GM18508 (cell line): ENCODE data around the gene ARHGAP25.

ENCODE experiments used
- ATAC-seq: cut with Tn5 transposase; IDR thresholded peaks from one replicate; pipeline ENCODE4 v1.9.1; 2021; ENCODE audit warnings: moderate number of reproducible peaks; ENCODE audit not compliant: insufficient read depth, unreplicated experiment

Gene ARHGAP25

DNA sequence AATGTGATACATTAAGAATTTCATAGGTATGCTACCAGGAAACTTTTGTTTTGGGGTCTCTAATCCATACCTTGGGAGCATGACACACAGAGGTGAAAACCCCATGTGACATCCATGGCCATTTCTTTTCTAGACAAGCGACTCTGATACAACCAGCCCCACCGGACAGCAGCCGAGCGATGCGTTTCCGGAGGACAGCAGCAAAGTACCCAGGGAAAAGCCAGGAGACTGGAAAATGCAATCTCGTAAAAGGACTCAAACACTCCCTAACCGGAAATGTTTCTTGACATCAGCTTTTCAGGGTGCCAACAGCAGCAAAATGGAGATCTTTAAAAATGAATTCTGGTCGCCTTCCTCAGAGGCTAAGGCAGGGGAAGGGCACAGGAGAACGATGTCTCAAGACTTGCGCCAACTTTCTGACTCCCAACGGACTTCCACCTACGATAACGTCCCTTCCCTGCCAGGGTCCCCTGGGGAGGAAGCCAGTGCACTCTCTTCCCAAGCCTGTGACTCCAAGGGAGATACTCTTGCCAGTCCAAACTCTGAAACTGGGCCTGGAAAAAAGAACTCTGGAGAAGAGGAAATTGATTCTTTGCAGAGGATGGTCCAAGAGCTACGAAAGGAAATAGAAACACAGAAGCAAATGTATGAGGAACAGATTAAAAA lies 87.7 kb downstream of the ARHGAP25 start:
- no peak for ATAC-seq

DNA sequence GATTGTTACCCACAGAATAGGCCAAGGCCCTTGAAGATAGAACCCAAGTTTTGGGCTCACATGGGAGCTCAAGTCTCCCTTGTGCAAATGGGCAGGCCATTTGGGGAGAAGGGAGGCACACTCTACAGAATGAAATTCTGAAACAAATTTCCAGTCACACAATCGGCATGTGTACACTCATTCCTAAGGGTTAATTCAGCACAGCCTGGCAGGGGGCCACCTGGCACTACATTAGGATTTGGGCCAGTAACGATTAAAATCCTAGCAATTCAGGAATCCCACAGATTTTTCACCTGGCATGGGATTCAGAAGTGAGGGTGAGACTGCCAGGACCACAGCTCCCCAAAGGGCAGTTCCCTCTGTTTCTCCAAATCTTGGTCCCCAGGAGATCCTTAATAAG lies 90.2 kb downstream of the ARHGAP25 start:
- ATAC-seq = no peak

DNA sequence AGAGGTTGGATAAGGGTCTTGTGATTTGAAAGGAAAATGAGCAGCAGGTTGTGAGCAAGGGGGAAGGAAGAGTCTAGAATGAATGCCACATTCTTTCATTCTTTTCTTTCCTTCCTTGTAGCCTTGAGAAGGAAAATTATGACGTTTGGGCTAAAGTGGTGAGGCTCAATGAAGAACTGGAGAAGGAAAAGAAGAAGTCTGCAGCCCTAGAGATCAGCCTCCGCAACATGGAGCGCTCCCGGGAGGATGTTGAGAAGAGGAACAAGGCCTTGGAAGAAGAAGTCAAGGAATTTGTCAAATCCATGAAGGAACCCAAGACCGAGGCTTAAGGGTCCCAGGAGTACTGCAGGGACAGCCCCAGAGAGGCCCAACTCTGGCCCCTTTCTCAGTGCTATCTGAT lies 91.3 kb downstream of the ARHGAP25 start:
- ATAC-seq = no peak

DNA sequence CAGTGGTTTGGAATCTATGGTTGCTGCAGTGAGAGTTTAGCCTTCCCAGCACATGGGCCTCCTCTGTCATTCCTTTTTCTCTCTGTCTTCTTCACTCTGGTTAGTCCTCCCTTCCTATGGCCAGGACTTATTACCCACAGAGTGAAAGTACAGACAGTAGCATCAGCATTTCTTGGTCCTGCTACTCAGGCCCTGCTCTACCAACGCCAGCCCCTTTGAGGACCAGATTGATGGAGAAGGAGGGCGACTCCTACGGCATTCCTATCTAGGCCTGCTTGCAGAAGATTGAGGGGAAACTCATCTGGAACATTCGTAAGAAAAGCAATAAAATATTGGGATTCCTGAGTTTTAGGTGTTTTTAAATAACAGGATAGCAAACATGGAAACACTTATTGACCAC lies 93.1 kb downstream of the ARHGAP25 start:
- no peak for ATAC-seq

GRCh38 chr2:68828887-68829708 lies 94.5 kb downstream of the ARHGAP25 start:
- no peak for ATAC-seq

DNA sequence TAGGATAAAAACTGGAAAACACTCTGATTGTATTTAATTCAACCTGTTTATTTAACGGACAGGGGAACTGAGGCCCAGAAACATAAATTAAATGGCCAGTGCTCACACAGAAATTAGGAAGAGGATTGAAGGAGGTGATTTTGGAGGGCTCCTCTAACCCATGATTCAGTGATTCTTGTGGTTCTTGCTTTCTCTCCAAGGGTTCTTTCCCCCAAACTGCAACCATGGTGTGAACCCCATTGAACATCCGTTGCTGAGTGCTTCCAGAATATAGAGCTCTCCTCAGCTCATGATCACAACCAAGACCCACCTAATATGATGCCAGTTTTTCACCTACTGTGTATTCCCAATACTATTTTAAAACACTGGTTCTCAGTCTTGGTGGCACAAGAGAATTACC lies 95.1 kb downstream of the ARHGAP25 start:
- no peak for ATAC-seq

DNA sequence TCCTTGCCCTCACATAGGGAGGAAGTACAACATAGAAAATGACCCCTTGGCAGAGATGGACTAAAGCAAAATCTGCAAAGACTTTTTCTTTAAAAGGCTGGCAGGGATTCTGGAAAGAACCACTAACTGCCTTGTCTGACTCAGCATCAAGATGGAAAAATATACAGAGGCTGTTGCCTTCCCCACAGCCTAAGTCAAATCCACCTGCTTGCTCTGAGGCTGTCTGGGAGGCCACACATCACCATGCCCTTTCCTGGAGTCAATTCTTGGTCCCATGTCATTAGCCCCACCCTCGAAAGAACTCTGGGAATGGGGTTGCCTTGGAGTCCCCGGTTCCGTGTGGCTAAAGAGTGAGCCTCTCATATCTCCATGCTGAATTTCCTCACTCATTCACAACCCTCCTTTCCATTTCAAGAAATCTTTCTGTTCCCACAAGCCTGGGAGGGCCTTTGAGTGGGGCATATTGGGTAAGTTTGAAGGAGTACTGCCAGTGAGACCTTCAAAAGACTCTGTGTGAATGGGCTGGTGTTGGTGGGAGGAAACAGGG lies 97.1 kb downstream of the ARHGAP25 start:
- ATAC-seq = no peak

DNA sequence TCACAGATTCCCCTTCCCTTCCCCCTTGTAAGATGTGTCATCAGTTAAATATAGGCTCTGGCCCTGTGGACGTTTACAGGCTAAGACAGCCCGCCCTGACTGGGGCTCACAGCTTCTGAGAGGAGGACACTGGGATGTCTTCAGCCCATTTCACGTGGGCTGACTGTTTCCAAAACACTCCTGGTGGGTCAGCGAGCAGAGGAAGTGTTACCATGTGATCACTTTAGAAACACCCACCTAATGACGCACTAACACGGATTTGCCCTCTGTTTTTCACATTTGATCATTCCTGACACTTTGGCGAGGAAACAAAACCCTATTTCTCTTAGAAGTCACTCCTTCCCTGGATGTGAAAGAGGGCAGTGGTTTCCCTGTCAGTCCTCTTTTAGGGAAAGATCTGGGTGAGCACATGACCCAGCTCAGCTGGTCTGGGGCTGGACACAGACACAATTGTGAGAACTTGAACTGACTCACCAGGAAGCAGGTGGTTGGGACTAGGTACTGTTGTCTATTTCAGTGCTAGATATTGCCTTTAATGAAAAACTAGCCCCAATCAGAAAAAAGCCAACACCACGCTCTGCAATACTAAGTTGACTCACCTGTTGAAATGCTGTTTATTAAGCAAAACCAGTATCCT lies 97.7 kb downstream of the ARHGAP25 start:
- peak; percentile 52 for ATAC-seq

DNA sequence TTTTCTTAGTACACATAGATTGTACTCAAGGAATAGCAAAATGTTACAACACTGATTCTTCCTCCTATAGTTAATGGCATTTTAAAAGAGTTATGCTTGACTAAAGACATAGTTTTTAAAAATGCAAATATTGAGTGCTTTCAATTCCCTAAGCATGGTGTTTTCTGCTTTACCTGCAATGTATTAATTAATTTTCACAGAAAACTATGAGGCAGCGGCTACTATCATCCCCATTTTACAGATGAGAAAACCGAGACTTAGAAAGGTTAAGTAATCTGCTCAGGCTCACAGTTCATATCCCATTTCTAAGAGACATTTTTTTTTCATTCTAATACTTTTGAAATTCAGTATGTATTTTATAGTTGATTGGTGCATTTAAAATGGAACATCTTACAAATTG lies 98.6 kb downstream of the ARHGAP25 start:
- ATAC-seq = no peak

DNA sequence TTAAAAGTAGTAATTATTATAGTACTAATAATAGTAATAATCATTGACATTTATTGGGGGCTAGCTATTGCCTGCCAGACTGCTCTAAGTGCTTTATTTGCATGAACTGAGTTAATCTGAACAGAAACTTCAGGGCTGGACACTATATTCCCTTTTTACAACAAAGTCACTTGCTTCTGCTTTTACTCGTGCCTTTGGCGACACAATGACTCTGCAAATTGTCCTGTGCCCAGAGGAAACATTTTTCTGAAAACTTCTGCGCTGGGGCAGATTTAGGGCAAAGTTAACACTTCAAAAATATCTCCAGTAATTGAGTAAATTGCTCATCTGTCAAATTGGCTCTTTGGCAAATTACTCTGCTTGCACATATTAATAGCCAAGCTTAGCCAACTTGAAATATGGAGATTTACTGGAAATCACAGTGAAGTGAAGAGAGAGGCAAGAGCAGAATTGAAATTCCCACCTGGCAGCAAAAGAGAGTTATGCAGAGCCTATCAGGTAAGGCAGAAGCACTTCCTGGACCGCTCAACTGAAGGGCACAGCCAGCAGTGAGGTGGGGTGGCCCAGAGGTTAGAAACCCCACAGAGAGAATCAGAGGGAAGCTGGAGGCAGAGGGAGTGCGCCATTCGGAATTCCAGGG lies 100.2 kb downstream of the ARHGAP25 start:
- ATAC-seq = no peak

- no peak for ATAC-seq
These were observed 101.0 kb downstream of the ARHGAP25 start for GRCh38 chr2:68835621-68836020.

DNA sequence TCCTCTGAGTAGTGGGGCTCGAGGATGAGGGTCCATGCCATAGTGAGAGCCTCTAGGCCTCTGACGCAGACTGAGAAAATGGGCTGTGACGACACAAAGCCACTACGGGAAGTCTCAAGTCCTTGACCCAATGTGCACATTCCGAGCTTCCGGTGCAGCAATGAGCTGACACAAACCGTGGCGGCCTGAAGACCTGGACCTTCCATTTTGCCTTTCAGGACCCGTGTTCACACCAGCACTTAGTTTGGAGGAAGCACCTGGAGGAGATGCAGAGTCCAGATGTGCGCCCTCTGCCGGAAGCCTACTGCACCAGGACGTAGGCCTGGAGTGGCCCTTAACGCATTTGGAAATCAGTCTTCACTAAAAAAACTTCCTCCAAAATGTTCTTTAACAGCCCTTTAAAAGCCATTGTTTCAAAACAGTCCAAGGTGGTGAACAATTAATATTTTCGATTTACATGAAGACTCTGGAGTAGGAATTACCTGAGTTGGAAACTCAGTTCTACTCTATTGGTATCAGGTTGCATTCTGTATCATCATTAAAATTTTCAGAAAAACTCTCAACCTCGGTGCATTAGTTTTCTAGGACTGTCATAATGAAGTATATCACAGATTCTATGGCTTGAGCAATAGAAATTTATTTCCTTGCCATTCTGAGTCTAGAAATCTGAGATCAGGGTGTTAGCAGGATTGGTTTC lies 102.7 kb downstream of the ARHGAP25 start:
- ATAC-seq = no peak

- no peak for ATAC-seq
These were observed 103.3 kb downstream of the ARHGAP25 start for GRCh38 chr2:68837861-68838341.

- no peak for ATAC-seq
These were observed 104.0 kb downstream of the ARHGAP25 start for GRCh38 chr2:68838641-68839040.

- ATAC-seq = no peak
These were observed 104.7 kb downstream of the ARHGAP25 start for GRCh38 chr2:68839260-68839833.

- ATAC-seq = no peak
These were observed 110.4 kb downstream of the ARHGAP25 start for GRCh38 chr2:68845043-68845442.

- no peak for ATAC-seq
These were observed 111.5 kb downstream of the ARHGAP25 start for GRCh38 chr2:68846091-68846490.

DNA sequence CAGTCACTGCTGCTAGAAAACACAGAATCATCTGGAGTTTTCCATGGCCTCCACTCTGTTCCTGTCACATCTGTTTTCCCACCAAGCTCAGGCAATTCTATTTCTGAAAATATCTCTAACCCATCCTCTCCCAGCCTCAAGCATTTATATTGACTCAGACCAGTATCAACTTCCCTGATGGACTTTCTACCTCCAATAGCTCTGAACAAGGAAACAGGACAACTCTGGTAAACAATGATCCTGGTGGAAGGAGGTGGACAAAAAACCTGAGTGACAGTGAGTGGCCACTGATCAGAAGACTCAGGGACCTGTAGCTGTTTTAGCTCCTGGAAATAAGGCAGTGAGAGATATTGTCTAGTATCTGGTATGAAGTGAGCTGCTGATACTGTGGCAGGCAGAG lies 113.1 kb downstream of the ARHGAP25 start:
- no peak for ATAC-seq

DNA sequence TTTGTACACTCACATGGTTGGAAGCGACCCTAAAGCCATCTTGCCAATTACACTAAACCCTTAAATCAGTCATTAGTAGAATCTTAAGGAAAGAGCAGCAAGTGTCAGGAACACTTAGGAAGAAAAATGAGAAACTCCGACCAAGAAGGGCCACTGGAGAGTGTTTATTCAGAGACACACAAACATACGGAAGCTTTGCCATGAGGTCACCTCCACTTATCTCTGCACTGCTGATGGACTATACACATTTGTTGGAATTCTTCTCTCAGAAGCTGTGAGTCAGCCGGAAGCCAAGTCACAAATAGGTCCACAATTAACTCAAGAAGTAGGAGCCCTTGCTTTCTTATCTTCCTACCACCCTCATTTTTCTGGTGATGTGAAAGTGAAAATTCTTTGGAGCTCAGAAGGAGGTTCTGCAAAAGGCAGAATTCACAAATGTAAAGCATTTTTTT lies 115.0 kb downstream of the ARHGAP25 start:
- no peak for ATAC-seq
